ENCODE measurements around the gene PPP1R15A. TPM values are rescaled to one million over a fixed set of nuclear protein-coding genes. Genes with fewer than 3 reads are reported as not detected.
"Not testable (repeated sequence)": the region's sequence is repeated elsewhere in the genome, so short reads cannot be mapped to it uniquely, and the experiment has no call there.

Gene PPP1R15A
- total RNA-seq, 1 experiment from 2014 or later = 41.2 TPM

DNA sequence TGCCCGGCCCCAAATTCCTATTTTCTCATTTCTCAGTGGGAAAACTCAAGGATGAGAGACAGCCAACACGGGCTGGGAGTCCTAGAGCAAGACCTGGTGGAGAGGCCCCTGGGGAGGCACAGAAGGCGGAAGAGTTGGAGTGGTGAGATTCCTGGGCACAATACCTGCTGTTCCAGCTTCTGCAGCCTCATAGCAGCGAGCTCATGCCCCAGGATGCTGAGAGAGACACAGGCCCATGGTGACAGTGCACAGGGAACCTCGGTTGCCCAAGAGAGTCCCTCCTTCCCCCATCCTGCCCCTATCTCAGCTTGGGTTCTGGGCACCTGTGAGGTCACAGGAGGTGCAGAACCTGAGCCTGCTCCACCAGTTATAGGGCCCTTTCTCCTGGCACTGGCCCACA, 25.0 kb downstream of the PPP1R15A start:
- TF ChIP-seq CTCF (conservative IDR thresholded peaks at IDR 0.05; ENCODE audit: low read depth, low read length) = no peak
- TF ChIP-seq EZH2 (IDR thresholded peaks at IDR 0.05; ENCODE audit: borderline replicate concordance, low read depth, low read length, poor library complexity, severe bottlenecking) = no peak
- Histone ChIP-seq H3K9me3 (ENCODE audit: low read depth, low read length, poor library complexity, severe bottlenecking) (no peaks in the 10 kb centered on the region), H3K27ac (ENCODE audit: low read depth, low read length, poor library complexity, severe bottlenecking) (no peak overlapping the region), H3K27me3 (replicated peaks; ENCODE audit: insufficient read depth, low read depth, low read length, poor library complexity) (no peaks in the 10 kb centered on the region), H3K36me3 (ENCODE audit: insufficient read depth, low read length, poor library complexity, severe bottlenecking) (no peaks in the 10 kb centered on the region), H3K4me3 (ENCODE audit: low read depth, low read length, poor library complexity, severe bottlenecking) (no peak overlapping the region), H3K4me1 (ENCODE audit: insufficient read depth, low read length, poor library complexity, severe bottlenecking) (peaks cover 3% of the 10 kb centered on the region)
- intact Hi-C loops (cut with micrococcal nuclease; ENCODE audit: unreplicated experiment) = no loop called here
- ChIA-PET POLR2A (ENCODE audit: low non-redundant PET) (no interaction called here), CTCF (no interaction called here)
- DNase-seq (ENCODE audit: low spot score) = no peak
- BruUV-seq (replicated peaks) = no TSS peak

DNA sequence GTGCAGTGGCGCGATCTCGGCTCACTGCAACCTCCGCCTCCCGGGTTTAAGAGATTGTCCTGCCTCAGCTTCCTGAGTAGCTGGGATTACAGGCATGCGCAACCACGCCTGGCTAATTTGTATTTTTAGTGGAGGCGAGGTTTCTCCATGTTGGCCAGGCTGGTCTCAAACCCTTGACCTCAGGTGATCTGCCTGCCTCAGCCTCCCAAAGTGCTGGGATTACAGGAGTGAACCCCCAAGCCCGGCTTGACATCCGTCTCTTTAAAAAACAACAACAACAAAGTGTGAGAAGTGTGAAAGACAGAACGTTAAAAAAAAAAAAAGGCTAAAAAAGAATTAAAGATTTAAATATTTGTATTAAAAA, 27.1 kb downstream of the PPP1R15A start:
- H3K9me3 ChIP-seq (ENCODE audit: low read depth, low read length, poor library complexity, severe bottlenecking); DNase-seq (ENCODE audit: low spot score); H3K4me1 ChIP-seq (ENCODE audit: insufficient read depth, low read length, poor library complexity, severe bottlenecking); H3K27me3 ChIP-seq (replicated peaks; ENCODE audit: insufficient read depth, low read depth, low read length, poor library complexity); intact Hi-C loops (cut with micrococcal nuclease; ENCODE audit: unreplicated experiment); H3K36me3 ChIP-seq (ENCODE audit: insufficient read depth, low read length, poor library complexity, severe bottlenecking); BruUV-seq (replicated peaks): not testable (repeated sequence)
- POLR2A ChIA-PET (ENCODE audit: low non-redundant PET) = interaction anchor here (1.2 kb wide), 1 partner anchor 24 kb away, joined by 7 read pairs; no protein-coding TSS in a partner anchor
- H3K27ac ChIP-seq (ENCODE audit: low read depth, low read length, poor library complexity, severe bottlenecking) = peak overlapping the region; percentile 79
- CTCF ChIA-PET = interaction anchor here (1.0 to 1.2 kb wide), 2 partner anchors 71 to 94 kb away, joined by 7 read pairs; partner anchors contain the start of genes GYS1 and RUVBL2
- peak overlapping the region; percentile 57 for H3K4me3 ChIP-seq (ENCODE audit: low read depth, low read length, poor library complexity, severe bottlenecking)

DNA sequence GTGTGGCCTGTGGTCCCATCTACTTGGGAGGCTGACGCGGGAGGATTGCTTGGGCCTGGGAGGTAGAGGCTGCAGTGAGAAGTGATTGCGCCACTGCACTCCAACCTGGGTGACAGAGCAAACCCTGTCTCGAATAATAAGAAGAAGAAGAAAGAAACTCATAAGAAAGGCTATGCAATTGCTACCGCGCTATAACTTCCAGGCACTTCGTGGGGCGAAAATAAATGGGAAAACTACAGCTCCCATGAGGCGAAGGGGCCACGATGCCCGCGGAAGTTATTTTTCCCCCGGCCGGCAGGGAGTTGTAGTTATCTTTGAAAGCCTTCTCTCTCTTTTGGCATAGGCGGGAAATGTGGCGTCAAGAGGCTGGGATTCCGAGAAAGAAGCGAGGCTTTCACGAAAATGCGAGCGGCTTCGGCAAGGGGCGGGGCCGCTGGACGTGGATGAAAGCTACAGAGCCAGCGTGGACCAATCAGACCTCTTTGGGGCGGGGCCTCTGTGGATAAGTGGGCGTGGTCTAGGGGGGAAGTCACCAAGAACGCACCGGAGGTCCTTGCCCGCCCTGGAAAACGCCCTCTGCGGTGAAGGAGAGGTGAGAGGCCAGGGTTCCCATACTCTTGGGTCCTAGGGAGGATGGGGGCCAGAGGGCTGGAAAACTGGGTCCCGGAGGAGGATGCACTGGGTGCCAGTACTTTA, 27.7 kb downstream of the PPP1R15A start, which contains the start of gene NUCB1:
Gene NUCB1, plus strand, starts transcription at position 532 of the 696 bp plus-strand sequence. CDS start 485 bp downstream, outside the sequence.
- peak within 1 kb of the TSS; percentile 57 for H3K4me3 ChIP-seq (ENCODE audit: low read depth, low read length, poor library complexity, severe bottlenecking)
- H3K27ac ChIP-seq (ENCODE audit: low read depth, low read length, poor library complexity, severe bottlenecking) = peak within 1 kb of the TSS; percentile 79
- TF ChIP-seq EZH2 (IDR thresholded peaks at IDR 0.05; ENCODE audit: borderline replicate concordance, low read depth, low read length, poor library complexity, severe bottlenecking) = no peak
- TF ChIP-seq CTCF (conservative IDR thresholded peaks at IDR 0.05; ENCODE audit: low read depth, low read length) = peak; percentile 10; the same call in 1 of the 2 replicates
- peaks cover 3% of the 10 kb centered on the region for H3K4me1 ChIP-seq (ENCODE audit: insufficient read depth, low read length, poor library complexity, severe bottlenecking)
- ChIA-PET CTCF (interaction anchor here (1.0 to 1.2 kb wide), 2 partner anchors 71 to 93 kb away, joined by 7 read pairs; partner anchors contain the start of genes GYS1 and RUVBL2), POLR2A (ENCODE audit: low non-redundant PET) (interaction anchor here (1.2 kb wide), 1 partner anchor 25 kb away, joined by 7 read pairs; no protein-coding TSS in a partner anchor)
- H3K36me3 ChIP-seq (ENCODE audit: insufficient read depth, low read length, poor library complexity, severe bottlenecking) = no peaks in the 10 kb centered on the region
- peak; percentile 100 for DNase-seq (ENCODE audit: low spot score)
- H3K27me3 ChIP-seq (replicated peaks; ENCODE audit: insufficient read depth, low read depth, low read length, poor library complexity) = no peaks in the 10 kb centered on the region
- intact Hi-C loops (cut with micrococcal nuclease; ENCODE audit: unreplicated experiment) = no loop called here
- TSS peak; percentile 78 for BruUV-seq (replicated peaks)
- no peaks in the 10 kb centered on the region for H3K9me3 ChIP-seq (ENCODE audit: low read depth, low read length, poor library complexity, severe bottlenecking)
